Sigmoid colon (tissue), 7 donors: ENCODE results near the gene METTL8. TPM values are rescaled to one million over a fixed set of nuclear protein-coding genes. Genes with fewer than 3 reads are reported as not detected.

Experiments
- DNase-seq: peaks from one replicate; pipeline ENCODE4 v3.0.0-alpha.2; 2019
- H3K27ac ChIP-seq, 4 donors: fragments of 200-600 bp; sonication (generic); one replicate each; pipeline ENCODE4 v1.5.1; 2016 to 2019; ENCODE audit warnings: mild to moderate bottlenecking in 1 of 4
- H3K27me3 ChIP-seq, 3 donors: fragments of 200-600 bp; sonication (generic); one replicate each; pipeline ENCODE4 v1.5.1; 2019; ENCODE audit warnings: mild to moderate bottlenecking in 1 of 3
- H3K36me3 ChIP-seq, 4 donors: fragments of 200-600 bp; sonication (generic); one replicate each; pipeline ENCODE4 v1.5.1; 2016 to 2019
- H3K4me1 ChIP-seq, 4 donors: fragments of 200-600 bp; sonication (generic); one replicate each; pipeline ENCODE4 v1.5.1; 2017 to 2019
- H3K4me3 ChIP-seq, 4 donors: fragments of 200-600 bp; sonication (generic); one replicate each; pipeline ENCODE4 v1.5.1; 2017 to 2019; ENCODE audit warnings: mild to moderate bottlenecking in 2 of 4, moderate library complexity in 1 of 4
- H3K9me3 ChIP-seq, 4 donors: fragments of 200-600 bp in 3 of 4; sonication (generic) in 3 of 4; one replicate each; pipeline versions ENCODE4 v1.5.1 to v1.6.1; 2013 to 2019
- CTCF ChIP-seq, 4 experiments: fragments of 450-650 bp in 3 of 4; fragments of 200-600 bp in 1 of 4; IDR thresholded peaks; one replicate each; pipeline ENCODE4 v1.5.1; 2016 to 2019; ENCODE audit warnings: antibody characterized with exemption in 4 of 4, mild to moderate bottlenecking in 3 of 4, moderate library complexity in 2 of 4
- EP300 ChIP-seq, 4 donors: sonication (generic); formaldehyde crosslinking; IDR thresholded peaks; one replicate each; pipeline ENCODE4 v1.6.1; 2017; ENCODE audit warnings: antibody characterized with exemption in 4 of 4
- POLR2A ChIP-seq, 2 donors: fragments of 450-650 bp; IDR thresholded peaks; one replicate each; pipeline ENCODE4 v1.6.1; 2016; ENCODE audit warnings: antibody characterized with exemption in 2 of 2, mild to moderate bottlenecking in 2 of 2, moderate library complexity in 2 of 2
- POLR2AphosphoS5 ChIP-seq, 4 donors: sonication (generic); formaldehyde crosslinking; IDR thresholded peaks; one replicate each; pipeline ENCODE4 v1.6.1; 2017; ENCODE audit warnings: antibody characterized with exemption in 4 of 4
- WGBS, 2 donors: extraction: QIAGEN DNeasy Blood & Tissue Kit; methylation state at CpG; one replicate each; pipeline ENCODE4 v1.1.7; 2013; 5-methylcytosine and 5-hydroxymethylcytosine counted together
- intact Hi-C: fragments of 100-400 bp; cut with DNase I; formaldehyde crosslinking; loops from one replicate; pipeline ENCODE4 v1.15.1; 2023
- polyA plus RNA-seq, 3 donors: library from polyadenylated mRNA; stranded (reverse); fragments of 200-250 nt; gene quantifications; one replicate each; pipeline ENCODE4 v1.2.3, GENCODE V29; 2013
- total RNA-seq, 4 donors: library from RNA; depleted of rRNA; stranded (reverse); fragments of >200 nt; gene quantifications; one replicate each; pipeline ENCODE4 v1.1.0, GENCODE V29; 2016
- donor health status: healthy with polysubstance abuse.
- donor health status: Bipolar disorder and iron deficiency.
- donor health status: healthy.

METTL8 gene
- total RNA-seq (10 to 100 TPM; 30.1 to 42.7 (median 40.2) TPM), polyA plus RNA-seq (1 to 10 TPM; 3.0 to 9.1 (median 4.9) TPM)

- Histone ChIP-seq H3K36me3 (peaks cover 0 to 19% (median 2%) of the 10 kb centered on the region in 4 donors), H3K4me3 (peak within 1 kb of the TSS; percentile 60 to 88 (median 78)), H3K9me3 (no peaks in the 10 kb centered on the region), H3K27ac (peak within 1 kb of the TSS; percentile 88 to 99 (median 97)), H3K27me3 (no peaks in the 10 kb centered on the region), H3K4me1 (peaks cover 0 to 46% (median 33%) of the 10 kb centered on the region in 4 donors)
- TF ChIP-seq POLR2AphosphoS5 (IDR thresholded peaks at IDR 0.05) = peak in 1 of 4 donors; percentile 28
- peak in 1 of 4 experiments; percentile 11 for TF ChIP-seq CTCF (IDR thresholded peaks at IDR 0.05)
- no peak for TF ChIP-seq EP300 (IDR thresholded peaks at IDR 0.05)
- no peak for DNase-seq
- WGBS, 2 donors = 0% methylated on average over 15 of the region's 15 CpGs
- intact Hi-C loops = loop anchor here (1.0 to 10.0 kb wide), 5 partner anchors 89 to 504 kb away; partner anchors contain the start of genes CYBRD1, DYNC1I2, GORASP2 and TLK1
These were observed at the start of gene METTL8 for GRCh38 chr2:171433763-171434012. TSS of gene METTL8 (minus strand) at chr2:171433990. CDS start at chr2:171392185, 41,805 bp downstream.

GRCh38 chr2:171482877-171483276 is 49.1 kb upstream of the METTL8 start:
- H3K36me3 ChIP-seq = peaks cover 0 to 27% (median under 1%) of the 10 kb centered on the region in 4 donors
- DNase-seq = no peak
- WGBS, 2 donors = 90 to 96% methylated on average over 3 of the region's 3 CpGs
- no peak overlapping the region for H3K27ac ChIP-seq
- peaks cover 0 to 13% (median 3%) of the 10 kb centered on the region in 4 donors for H3K4me1 ChIP-seq
- H3K4me3 ChIP-seq = no peak overlapping the region
- intact Hi-C loops = no loop called here
- no peaks in the 10 kb centered on the region for H3K9me3 ChIP-seq
- TF ChIP-seq POLR2A (IDR thresholded peaks at IDR 0.05) (no peak), CTCF (IDR thresholded peaks at IDR 0.05) (no peak), EP300 (IDR thresholded peaks at IDR 0.05) (no peak), POLR2AphosphoS5 (IDR thresholded peaks at IDR 0.05) (no peak)
- no peaks in the 10 kb centered on the region for H3K27me3 ChIP-seq

- no peak overlapping the region for H3K4me3 ChIP-seq
- intact Hi-C loops = no loop called here
- H3K27ac ChIP-seq = no peak overlapping the region
These were observed 48.5 kb upstream of the METTL8 start for GRCh38 chr2:171482308-171482707.

GRCh38 chr2:171480908-171481307 is 47.1 kb upstream of the METTL8 start:
- TF ChIP-seq POLR2AphosphoS5 (IDR thresholded peaks at IDR 0.05) (peak in 1 of 4 donors; percentile 11), CTCF (IDR thresholded peaks at IDR 0.05) (no peak)
- Histone ChIP-seq H3K9me3 (no peaks in the 10 kb centered on the region), H3K27me3 (no peaks in the 10 kb centered on the region), H3K4me3 (no peak overlapping the region), H3K36me3 (peaks cover 0 to 27% (median 4%) of the 10 kb centered on the region in 4 donors), H3K27ac (no peak overlapping the region), H3K4me1 (peaks cover 0 to 13% (median 3%) of the 10 kb centered on the region in 4 donors)
- DNase-seq = no peak
- 75 to 90% methylated on average over 1 of the region's 1 CpG for WGBS, 2 donors
- intact Hi-C loops = no loop called here

More at GRCh38 chr2:171482308-171482707, 48.5 kb upstream of the METTL8 start:
- no peak for DNase-seq
- H3K36me3 ChIP-seq = peaks cover 0 to 27% (median 4%) of the 10 kb centered on the region in 4 donors
- peaks cover 0 to 13% (median 3%) of the 10 kb centered on the region in 4 donors for H3K4me1 ChIP-seq
- H3K9me3 ChIP-seq = no peaks in the 10 kb centered on the region
- no peak for TF ChIP-seq POLR2AphosphoS5 (IDR thresholded peaks at IDR 0.05)
- H3K27me3 ChIP-seq = no peaks in the 10 kb centered on the region

- 83 to 92% methylated on average over 3 of the region's 3 CpGs for WGBS, 2 donors
- TF ChIP-seq EP300 (IDR thresholded peaks at IDR 0.05) = no peak
- TF ChIP-seq POLR2A (IDR thresholded peaks at IDR 0.05) = no peak
- no peak for TF ChIP-seq CTCF (IDR thresholded peaks at IDR 0.05)
- TF ChIP-seq POLR2AphosphoS5 (IDR thresholded peaks at IDR 0.05) = no peak
- Histone ChIP-seq H3K4me1 (peaks cover 0 to 13% (median 3%) of the 10 kb centered on the region in 4 donors), H3K27me3 (no peaks in the 10 kb centered on the region), H3K27ac (no peak overlapping the region), H3K36me3 (peaks cover 0 to 37% (median 9%) of the 10 kb centered on the region in 4 donors), H3K4me3 (no peak overlapping the region), H3K9me3 (no peaks in the 10 kb centered on the region)
- intact Hi-C loops = no loop called here
- DNase-seq = no peak
These were observed 45.5 kb upstream of the METTL8 start for GRCh38 chr2:171479154-171479814.
